ENCODE measurements around the gene CRYAB.
"Not testable (repeated sequence)": the region's sequence is repeated elsewhere in the genome, so short reads cannot be mapped to it uniquely, and the experiment has no call there.

Gene CRYAB

DNA sequence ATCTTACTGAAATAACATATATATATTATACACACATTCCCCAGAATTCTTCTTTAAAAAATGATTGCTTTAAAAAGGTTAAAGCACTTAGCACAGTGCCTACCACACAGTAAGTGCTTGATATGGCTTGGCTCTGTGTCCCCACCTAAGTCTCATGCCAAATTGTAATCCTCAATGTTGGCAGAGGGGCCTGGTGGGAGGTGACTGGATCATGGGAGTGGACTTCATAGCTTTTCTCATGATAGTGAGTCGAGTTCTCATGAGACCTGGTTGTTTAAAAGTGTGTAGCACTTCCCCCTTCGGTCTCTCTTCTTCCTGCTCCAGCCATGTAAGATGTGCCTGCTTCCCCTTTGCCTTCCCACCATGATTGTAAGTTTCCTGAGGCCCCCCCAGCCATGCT lies 6.2 kb downstream of the CRYAB start:
- no peak for DNase-seq
- Histone ChIP-seq H3K36me3 (ENCODE audit: control insufficient read depth in 1 of 2, insufficient read depth in 2 of 2, low read depth in 1 of 2, low read length in 2 of 2) (peaks cover 0 to 31% of the 10 kb centered on the region in 2 experiments), H3K79me1 (replicated peaks; ENCODE audit: low read length, poor library complexity, severe bottlenecking) (no peaks in the 10 kb centered on the region), H4K8ac (ENCODE audit: low read length) (no peak overlapping the region), H3K4me3 (ENCODE audit: insufficient read depth in 1 of 2, low read depth in 1 of 2, low read length in 2 of 2) (no peak overlapping the region), H3K27me3 (ENCODE audit: control insufficient read depth in 1 of 2, insufficient read depth in 1 of 2, low read length in 2 of 2) (peaks cover 0 to 10% of the 10 kb centered on the region in 2 experiments), H2BK12ac (ENCODE audit: low read length in 2 of 2) (no peak overlapping the region), H2BK15ac (ENCODE audit: low read depth, poor library complexity, severe bottlenecking) (no peak overlapping the region), H3K27ac (ENCODE audit: low read length, poor library complexity, severe bottlenecking) (no peak overlapping the region), H3K14ac (ENCODE audit: low read length in 2 of 2) (no peak overlapping the region), H3K4ac (ENCODE audit: low read depth in 1 of 2, low read length in 2 of 2) (no peak overlapping the region), H3K4me2 (ENCODE audit: low read length, poor library complexity, severe bottlenecking) (no peak overlapping the region), H3K9ac (ENCODE audit: low read length) (no peak overlapping the region), H2BK120ac (ENCODE audit: low read depth, low read length) (no peak overlapping the region), H3K18ac (ENCODE audit: low read depth in 1 of 2, low read length in 2 of 2) (no peak overlapping the region), H2BK5ac (ENCODE audit: low read depth, low read length, poor library complexity, severe bottlenecking) (no peak overlapping the region), H2AK5ac (ENCODE audit: low read length, severe bottlenecking) (no peak overlapping the region), H3K9me3 (ENCODE audit: control insufficient read depth, low read length) (no peaks in the 10 kb centered on the region), H3K4me1 (ENCODE audit: control insufficient read depth, insufficient read depth, low read depth, low read length) (no peaks in the 10 kb centered on the region), H2AFZ (ENCODE audit: low read depth, low read length) (no peak overlapping the region), H3K23ac (ENCODE audit: low read length in 2 of 2) (no peak overlapping the region), H4K91ac (ENCODE audit: low read length) (no peak overlapping the region)
- WGBS, result 74% methylated on average over 2 of the region's 2 CpGs

GRCh38 chr11:111886844-111887243 lies 24.7 kb downstream of the CRYAB start:
- H3K4me1 ChIP-seq (ENCODE audit: control insufficient read depth, insufficient read depth, low read depth, low read length), result no peaks in the 10 kb centered on the region
- no peak overlapping the region for H2BK120ac ChIP-seq (ENCODE audit: low read depth, low read length)
- H4K8ac ChIP-seq (ENCODE audit: low read length), result no peak overlapping the region
- no peak overlapping the region for H3K23ac ChIP-seq (ENCODE audit: low read length in 2 of 2)
- peaks cover 4% of the 10 kb centered on the region for H3K9me3 ChIP-seq (ENCODE audit: control insufficient read depth, low read length)
- H3K18ac ChIP-seq (ENCODE audit: low read depth in 1 of 2, low read length in 2 of 2), result no peak overlapping the region
- H4K91ac ChIP-seq (ENCODE audit: low read length), result no peak overlapping the region
- no peak for DNase-seq
- no peak overlapping the region for H2BK5ac ChIP-seq (ENCODE audit: low read depth, low read length, poor library complexity, severe bottlenecking)
- H2AK5ac ChIP-seq (ENCODE audit: low read length, severe bottlenecking), result no peak overlapping the region
- H3K27me3 ChIP-seq (ENCODE audit: control insufficient read depth in 1 of 2, insufficient read depth in 1 of 2, low read length in 2 of 2), result no peaks in the 10 kb centered on the region
- H3K79me1 ChIP-seq (replicated peaks; ENCODE audit: low read length, poor library complexity, severe bottlenecking), result no peaks in the 10 kb centered on the region
- no peak overlapping the region for H2BK12ac ChIP-seq (ENCODE audit: low read length in 2 of 2)
- peaks cover 0 to 4% of the 10 kb centered on the region in 2 experiments for H3K36me3 ChIP-seq (ENCODE audit: control insufficient read depth in 1 of 2, insufficient read depth in 2 of 2, low read depth in 1 of 2, low read length in 2 of 2)
- H3K4me2 ChIP-seq (ENCODE audit: low read length, poor library complexity, severe bottlenecking), result no peak overlapping the region
- H2BK15ac ChIP-seq (ENCODE audit: low read depth, poor library complexity, severe bottlenecking), result no peak overlapping the region
- no peak overlapping the region for H3K9ac ChIP-seq (ENCODE audit: low read length)
- 93% methylated on average over 1 of the region's 2 CpGs for WGBS
- no peak overlapping the region for H2AFZ ChIP-seq (ENCODE audit: low read depth, low read length)
- no peak overlapping the region for H3K4ac ChIP-seq (ENCODE audit: low read depth in 1 of 2, low read length in 2 of 2)
- H3K14ac ChIP-seq (ENCODE audit: low read length in 2 of 2), result no peak overlapping the region
- H3K27ac ChIP-seq (ENCODE audit: low read length, poor library complexity, severe bottlenecking), result no peak overlapping the region
- H3K4me3 ChIP-seq (ENCODE audit: insufficient read depth in 1 of 2, low read depth in 1 of 2, low read length in 2 of 2), result no peak overlapping the region

GRCh38 chr11:111886032-111886431 lies 25.5 kb downstream of the CRYAB start:
- Histone ChIP-seq H4K8ac (ENCODE audit: low read length) (no peak overlapping the region), H2AK5ac (ENCODE audit: low read length, severe bottlenecking) (no peak overlapping the region), H3K18ac (ENCODE audit: low read depth in 1 of 2, low read length in 2 of 2) (no peak overlapping the region), H3K27ac (ENCODE audit: low read length, poor library complexity, severe bottlenecking) (no peak overlapping the region), H3K14ac (ENCODE audit: low read length in 2 of 2) (no peak overlapping the region), H3K4ac (ENCODE audit: low read depth in 1 of 2, low read length in 2 of 2) (no peak overlapping the region), H3K9ac (ENCODE audit: low read length) (no peak overlapping the region), H3K4me2 (ENCODE audit: low read length, poor library complexity, severe bottlenecking) (no peak overlapping the region), H3K23ac (ENCODE audit: low read length in 2 of 2) (no peak overlapping the region), H3K9me3 (ENCODE audit: control insufficient read depth, low read length) (no peaks in the 10 kb centered on the region), H2BK120ac (ENCODE audit: low read depth, low read length) (no peak overlapping the region), H3K27me3 (ENCODE audit: control insufficient read depth in 1 of 2, insufficient read depth in 1 of 2, low read length in 2 of 2) (no peaks in the 10 kb centered on the region), H3K79me1 (replicated peaks; ENCODE audit: low read length, poor library complexity, severe bottlenecking) (no peaks in the 10 kb centered on the region), H3K4me3 (ENCODE audit: insufficient read depth in 1 of 2, low read depth in 1 of 2, low read length in 2 of 2) (no peak overlapping the region), H4K91ac (ENCODE audit: low read length) (no peak overlapping the region), H3K4me1 (ENCODE audit: control insufficient read depth, insufficient read depth, low read depth, low read length) (no peaks in the 10 kb centered on the region), H2BK12ac (ENCODE audit: low read length in 2 of 2) (no peak overlapping the region), H2AFZ (ENCODE audit: low read depth, low read length) (no peak overlapping the region), H3K36me3 (ENCODE audit: control insufficient read depth in 1 of 2, insufficient read depth in 2 of 2, low read depth in 1 of 2, low read length in 2 of 2) (peaks cover 0 to 4% of the 10 kb centered on the region in 2 experiments), H2BK15ac (ENCODE audit: low read depth, poor library complexity, severe bottlenecking) (no peak overlapping the region), H2BK5ac (ENCODE audit: low read depth, low read length, poor library complexity, severe bottlenecking) (no peak overlapping the region)
- DNase-seq, result no peak
- WGBS, result 100% methylated on average over 1 of the region's 4 CpGs

DNA sequence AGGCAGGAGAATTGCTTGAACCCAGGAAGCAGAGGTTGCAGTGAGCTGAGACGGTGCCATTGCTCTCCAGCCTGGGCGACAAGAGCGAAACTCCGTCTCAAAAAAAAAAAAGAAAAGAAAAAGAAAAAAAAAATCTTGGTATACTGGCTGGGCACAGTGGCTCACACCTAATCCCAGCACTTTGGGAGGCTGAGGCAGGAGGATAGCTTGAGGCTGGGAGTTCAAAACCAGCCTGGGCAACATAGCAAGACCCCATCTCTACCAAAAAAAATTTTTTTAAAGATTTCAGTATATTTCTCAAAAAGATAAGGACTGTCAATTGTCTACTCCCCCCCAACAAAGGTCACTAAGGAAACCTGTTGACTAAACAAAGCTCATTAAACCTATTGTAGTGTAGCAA lies 26.5 kb downstream of the CRYAB start:
- not testable (repeated sequence) for H2BK120ac ChIP-seq (ENCODE audit: low read depth, low read length); H3K18ac ChIP-seq (ENCODE audit: low read depth in 1 of 2, low read length in 2 of 2); H3K9ac ChIP-seq (ENCODE audit: low read length); H3K27me3 ChIP-seq (ENCODE audit: control insufficient read depth in 1 of 2, insufficient read depth in 1 of 2, low read length in 2 of 2); H3K4me3 ChIP-seq (ENCODE audit: insufficient read depth in 1 of 2, low read depth in 1 of 2, low read length in 2 of 2); H3K79me1 ChIP-seq (replicated peaks; ENCODE audit: low read length, poor library complexity, severe bottlenecking); H3K4me2 ChIP-seq (ENCODE audit: low read length, poor library complexity, severe bottlenecking); H3K4ac ChIP-seq (ENCODE audit: low read depth in 1 of 2, low read length in 2 of 2); H3K4me1 ChIP-seq (ENCODE audit: control insufficient read depth, insufficient read depth, low read depth, low read length); DNase-seq; H2AK5ac ChIP-seq (ENCODE audit: low read length, severe bottlenecking); H3K23ac ChIP-seq (ENCODE audit: low read length in 2 of 2); H2BK12ac ChIP-seq (ENCODE audit: low read length in 2 of 2); H4K91ac ChIP-seq (ENCODE audit: low read length); H3K14ac ChIP-seq (ENCODE audit: low read length in 2 of 2); H3K36me3 ChIP-seq (ENCODE audit: control insufficient read depth in 1 of 2, insufficient read depth in 2 of 2, low read depth in 1 of 2, low read length in 2 of 2); H2BK15ac ChIP-seq (ENCODE audit: low read depth, poor library complexity, severe bottlenecking); H2AFZ ChIP-seq (ENCODE audit: low read depth, low read length); H3K27ac ChIP-seq (ENCODE audit: low read length, poor library complexity, severe bottlenecking); H4K8ac ChIP-seq (ENCODE audit: low read length); H2BK5ac ChIP-seq (ENCODE audit: low read depth, low read length, poor library complexity, severe bottlenecking); H3K9me3 ChIP-seq (ENCODE audit: control insufficient read depth, low read length)
- WGBS, result 71% methylated on average over 4 of the region's 4 CpGs

Data from mesenchymal stem cell (in vitro differentiated cells and primary cell).